Endothelial cell of umbilical vein (primary cell): ENCODE results near the gene PCSK9. TPM values are rescaled to one million over a fixed set of nuclear protein-coding genes. Genes with fewer than 3 reads are reported as not detected.

Experiments used
- BruUV-seq: library from RNA; stranded (reverse); fragments of 400-500 nt; replicated peaks from 2 replicates; lab custom pipeline; 2021; lab: Mats Ljungman, UMichigan
- CTCF ChIA-PET: fragments of 300-600, 350-600 bp; sonication (Branson Sonifier 250); formaldehyde crosslinking; loops from one replicate; lab custom pipeline; 2021; ENCODE audit warnings: antibody characterized with exemption, inconsistent platforms; lab: Charles Lee
- POLR2A ChIA-PET: fragments of 300-600, 350-600 bp; sonication (Branson Sonifier 250); formaldehyde crosslinking; loops from one replicate; lab custom pipeline; 2021; ENCODE audit warnings: antibody characterized with exemption, inconsistent platforms; lab: Charles Lee
- DNase-seq: peaks from one replicate; pipeline ENCODE4 v3.0.0-alpha.2; 2011; ENCODE audit warnings: low read depth, low spot score
- FAIRE-seq: peaks from 2 replicates; lab custom pipeline; 2011; peaks lifted over from hg19 to GRCh38; lab: Jason Lieb, UNC
- H2AFZ ChIP-seq: 2 replicates; pipeline ENCODE4 v1.6.0; 2012; ENCODE audit warnings: low read depth, low read length, control low read depth, inconsistent platforms
- H3K27ac ChIP-seq: 2 replicates; pipeline ENCODE4 v1.5.1; 2011; ENCODE audit warnings: low read depth, mild to moderate bottlenecking, control low read depth, low read length, moderate library complexity; ENCODE audit not compliant: insufficient read depth
- H3K27me3 ChIP-seq, 2 experiments: 2 replicates each; pipeline versions ENCODE4 v1.6.0 to v1.6.1; 2011; ENCODE audit warnings: low read length in 2 of 2, mixed read lengths in 1 of 2; ENCODE audit not compliant: control insufficient read depth in 2 of 2, insufficient read depth in 2 of 2
- H3K36me3 ChIP-seq, 2 experiments: 2 replicates in 1 of 2; 3 replicates in 1 of 2; pipeline ENCODE4 v1.5.1; 2011; ENCODE audit warnings: low read length in 2 of 2, mild to moderate bottlenecking in 1 of 2, moderate library complexity in 1 of 2; ENCODE audit not compliant: control insufficient read depth in 2 of 2, insufficient read depth in 2 of 2; ENCODE audit errors: extremely low read depth in 1 of 2
- H3K4me1 ChIP-seq: 3 replicates; pipeline ENCODE4 v1.5.1; 2011; ENCODE audit warnings: mild to moderate bottlenecking, low read length; ENCODE audit not compliant: control insufficient read depth, insufficient read depth; ENCODE audit errors: extremely low read depth
- H3K4me2 ChIP-seq: 2 replicates; pipeline ENCODE4 v1.6.1; 2011; ENCODE audit warnings: low read length, control low read depth, mixed read lengths; ENCODE audit not compliant: insufficient read depth
- H3K4me3 ChIP-seq, 3 experiments: fragments of 200-600 bp in 1 of 3; sonication (generic), shearing (Covaris generic) in 1 of 3; replicated peaks in 1 of 3; 2 replicates each; pipeline ENCODE4 v1.5.1; 2011 to 2016; ENCODE audit warnings: control low read depth in 3 of 3, low read length in 3 of 3, mild to moderate bottlenecking in 2 of 3, inconsistent platforms in 1 of 3, low read depth in 1 of 3, moderate library complexity in 1 of 3; ENCODE audit not compliant: insufficient read depth in 1 of 3
- H3K79me2 ChIP-seq: 2 replicates; pipeline ENCODE4 v1.6.0; 2012; ENCODE audit warnings: low read length, inconsistent platforms; ENCODE audit not compliant: control insufficient read depth, insufficient read depth
- H3K9ac ChIP-seq: replicated peaks from 2 replicates; pipeline ENCODE3; 2011; ENCODE audit warnings: low read length, control low read depth; ENCODE audit not compliant: insufficient read depth; ENCODE audit errors: extremely low read depth
- H3K9me1 ChIP-seq: replicated peaks from 3 replicates; pipeline ENCODE4 v1.6.0; 2011; ENCODE audit warnings: mild to moderate bottlenecking, low read length; ENCODE audit not compliant: control insufficient read depth, insufficient read depth; ENCODE audit errors: extremely low read depth
- H3K9me3 ChIP-seq: replicated peaks from 2 replicates; pipeline ENCODE4 v1.5.1; 2012; ENCODE audit warnings: low read length, inconsistent platforms; ENCODE audit not compliant: control insufficient read depth, insufficient read depth
- H4K20me1 ChIP-seq: replicated peaks from 2 replicates; pipeline ENCODE3; 2011; ENCODE audit warnings: mild to moderate bottlenecking, low read length; ENCODE audit not compliant: control insufficient read depth, insufficient read depth; ENCODE audit errors: extremely low read depth
- CTCF ChIP-seq, 2 donors: IDR thresholded peaks; 1 replicate in 1 of 2; 2 replicates in 1 of 2; pipeline ENCODE4 v1.5.1; 2011; ENCODE audit warnings: low read length in 2 of 2, mild to moderate bottlenecking in 2 of 2, moderate library complexity in 2 of 2, control low read depth in 1 of 2, inconsistent platforms in 1 of 2, low read depth in 1 of 2; ENCODE audit not compliant: insufficient read depth in 1 of 2; ENCODE audit errors: extremely low read depth in 1 of 2
- EZH2 ChIP-seq: IDR thresholded peaks from 2 replicates; pipeline ENCODE4 v1.6.1; 2012; ENCODE audit warnings: borderline replicate concordance, low read depth, mild to moderate bottlenecking, moderate library complexity, low read length, inconsistent platforms; ENCODE audit not compliant: severe bottlenecking
- FOS ChIP-seq: IDR thresholded peaks from 2 replicates; pipeline ENCODE4 v1.6.1; 2011; ENCODE audit warnings: mild to moderate bottlenecking, low read length, moderate library complexity, borderline replicate concordance; ENCODE audit not compliant: insufficient read depth
- JUN ChIP-seq: IDR thresholded peaks from 2 replicates; pipeline ENCODE4 v1.6.1; 2011; ENCODE audit warnings: borderline replicate concordance, low read depth; ENCODE audit not compliant: insufficient read length, insufficient read depth
- dilution Hi-C: fragments of 300-500 bp; cut with MboI; formaldehyde crosslinking; loops from one replicate; pipeline ENCODE4 v1.15.0; 2019; ENCODE audit warnings: low sequenced_read_pairs; ENCODE audit not compliant: extremely low pct_ligation_motif_present
- intact Hi-C: fragments of 100-400 bp; cut with micrococcal nuclease; formaldehyde crosslinking; loops from one replicate; pipeline ENCODE4 v1.10.0; 2022
- polyA plus RNA-seq, 4 experiments: library from polyadenylated mRNA; depleted of rRNA in 3 of 4; stranded (reverse) in 3 of 4; unstranded in 1 of 4; fragments of >200 nt; gene quantifications; 2 replicates each; pipeline versions ENCODE4 v1.2.1 to v1.2.3, GENCODE V29; 2011 to 2012; ENCODE audit warnings: missing spikeins in 1 of 4
- total RNA-seq: library from RNA; stranded (reverse); gene quantifications from 2 replicates; pipeline ENCODE4 v1.2.3, GENCODE V29; 2021

PCSK9 gene
- total and polyA plus RNA-seq, 2 donors (not counting 3 experiments of a cell fraction or from before 2014, with no cell fraction given), result 0.17 to 0.35 TPM

GRCh38 chr1:55061000-55061705, 21.8 kb downstream of the PCSK9 start:
- FAIRE-seq (no peak), DNase-seq (no peak)
- Histone ChIP-seq H3K9me3 (no peaks in the 10 kb centered on the region), H3K79me2 (no peaks in the 10 kb centered on the region), H3K4me1 (no peaks in the 10 kb centered on the region), H3K27ac (no peak overlapping the region), H3K4me3 (no peak overlapping the region), H3K36me3 (no peaks in the 10 kb centered on the region), H3K9me1 (no peaks in the 10 kb centered on the region), H3K27me3 (no peaks in the 10 kb centered on the region), H3K4me2 (no peak overlapping the region), H3K9ac (no peak overlapping the region), H2AFZ (no peak overlapping the region), H4K20me1 (no peaks in the 10 kb centered on the region)
- ChIA-PET POLR2A (no interaction called here), CTCF (interaction anchor here (1.1 kb wide), 1 partner anchor 10 kb away, joined by 5 read pairs; no protein-coding TSS in a partner anchor)
- no peak for TF ChIP-seq CTCF (IDR thresholded peaks at IDR 0.05; ENCODE audit: extremely low read depth in 1 of 2, insufficient read depth in 1 of 2, low read depth in 1 of 2, low read length in 2 of 2)
- no peak for TF ChIP-seq EZH2
- no peak for TF ChIP-seq FOS
- no peak for TF ChIP-seq JUN
- intact Hi-C loops, result no loop called here
- dilution Hi-C loops, result no loop called here
- no TSS peak for BruUV-seq
